Measurements from ENCODE around the gene PDZD2. TPM values are rescaled to one million over a fixed set of nuclear protein-coding genes. Genes with fewer than 3 reads are reported as not detected.

PDZD2 gene
- total and polyA plus RNA-seq, 9 donors, result 21.2 to 58.2 (median 37.8) TPM

DNA sequence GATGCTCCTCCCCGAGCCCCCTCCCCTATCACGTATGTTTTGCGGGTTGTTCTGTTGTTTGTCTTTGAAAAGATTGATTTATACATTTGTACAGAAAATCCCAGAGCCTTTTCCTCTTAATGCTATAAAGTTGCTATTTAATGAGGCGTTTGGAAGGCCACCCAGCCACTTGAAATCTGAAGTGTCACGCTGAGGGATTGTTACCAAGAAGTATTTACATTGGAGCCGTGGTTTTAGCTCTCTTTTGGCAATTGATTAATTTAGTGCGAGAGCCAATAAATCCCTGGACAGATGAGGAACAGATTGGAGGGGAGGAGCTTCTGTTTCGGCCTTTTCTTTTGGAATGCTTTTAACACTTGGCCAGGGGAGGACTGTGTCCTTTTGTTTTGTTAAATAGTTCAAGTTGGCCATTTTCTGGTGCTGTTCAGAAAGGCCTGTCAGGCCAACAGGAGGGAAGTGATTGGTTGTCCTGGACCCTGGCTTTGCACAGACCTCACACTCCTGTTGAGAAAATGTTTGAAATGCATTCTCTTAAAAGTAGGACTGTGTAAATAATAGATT, 250.2 kb downstream of the PDZD2 start:
- 48 to 63% (median 59%) methylated on average over 8 of the region's 8 CpGs for WGBS, 3 donors
- Histone ChIP-seq H3K9me3 (no peaks in the 10 kb centered on the region), H3K4me3 (no peak overlapping the region), H3K36me3 (no peaks in the 10 kb centered on the region), H3K27ac (no peak overlapping the region), H3K4me1 (ENCODE audit: insufficient read depth) (no peaks in the 10 kb centered on the region), H3K27me3 (no peaks in the 10 kb centered on the region)
- intact Hi-C loops (cut with DNase I), result no loop called here
- TF ChIP-seq POLR2A (IDR thresholded peaks at IDR 0.05), result no peak
- TF ChIP-seq CTCF (IDR thresholded peaks at IDR 0.05), result no peak
- TF ChIP-seq EP300 (IDR thresholded peaks at IDR 0.05), result no peak
- DNase-seq, result no peak

DNA sequence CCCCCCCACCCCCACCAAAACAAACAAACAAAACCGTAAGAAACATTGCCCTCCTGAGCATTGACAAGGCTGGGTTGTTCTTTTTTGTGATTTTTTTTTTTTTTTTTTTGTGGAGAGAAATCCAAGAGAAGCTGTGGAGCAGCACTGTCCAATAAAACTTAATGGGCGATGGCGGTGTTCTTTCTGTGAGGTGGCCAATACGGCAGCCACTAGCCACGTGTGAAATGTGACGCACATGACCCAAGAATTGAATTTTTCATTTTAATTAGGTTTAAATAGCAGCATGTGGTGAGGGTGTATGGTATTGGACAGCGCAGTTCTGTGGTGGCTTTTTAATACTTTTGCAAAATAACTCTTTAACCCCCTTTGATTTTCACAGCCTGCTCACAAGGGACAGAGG, 251.1 kb downstream of the PDZD2 start:
- no peak for TF ChIP-seq POLR2A (IDR thresholded peaks at IDR 0.05)
- no peak for TF ChIP-seq CTCF (IDR thresholded peaks at IDR 0.05)
- TF ChIP-seq EP300 (IDR thresholded peaks at IDR 0.05), result no peak
- H3K4me1 ChIP-seq (ENCODE audit: insufficient read depth), result no peaks in the 10 kb centered on the region

DNA sequence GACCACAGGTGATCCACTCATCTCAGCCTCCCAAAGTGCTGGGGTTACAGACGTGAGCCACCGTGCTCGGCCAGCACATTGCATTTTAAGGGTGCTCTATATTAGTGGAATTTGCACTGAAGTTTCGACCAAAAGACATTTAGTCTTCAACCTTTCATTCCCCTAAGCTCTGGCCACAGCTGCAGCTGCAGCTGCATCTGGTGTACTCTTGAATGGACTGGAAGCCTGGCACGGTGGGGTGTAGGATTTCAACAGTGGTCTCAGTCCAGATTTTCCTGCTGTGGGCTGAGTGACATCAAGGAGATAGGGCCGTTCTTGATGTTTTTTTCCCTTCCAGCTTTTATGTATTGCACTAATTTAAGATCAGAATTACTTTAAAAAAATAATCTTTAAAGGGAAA, 255.2 kb downstream of the PDZD2 start:
- Histone ChIP-seq H3K4me1 (ENCODE audit: insufficient read depth) (no peaks in the 10 kb centered on the region), H3K36me3 (no peaks in the 10 kb centered on the region), H3K4me3 (no peak overlapping the region), H3K27me3 (no peaks in the 10 kb centered on the region), H3K27ac (no peak overlapping the region), H3K9me3 (no peaks in the 10 kb centered on the region)
- DNase-seq, result no peak
- intact Hi-C loops (cut with DNase I), result no loop called here
- TF ChIP-seq EP300 (IDR thresholded peaks at IDR 0.05), result no peak
- no peak for TF ChIP-seq POLR2A (IDR thresholded peaks at IDR 0.05)
- TF ChIP-seq CTCF (IDR thresholded peaks at IDR 0.05), result no peak
- 72 to 84% (median 81%) methylated on average over 6 of the region's 6 CpGs for WGBS, 3 donors

More for the DNA sequence above, 251.1 kb downstream of the PDZD2 start:
- WGBS, 3 donors, result 64 to 93% (median 78%) methylated on average over 7 of the region's 7 CpGs
- no peaks in the 10 kb centered on the region for H3K9me3 ChIP-seq
- no peak overlapping the region for H3K4me3 ChIP-seq
- no peak for DNase-seq
- no peaks in the 10 kb centered on the region for H3K27me3 ChIP-seq
- no peak overlapping the region for H3K27ac ChIP-seq
- intact Hi-C loops (cut with DNase I), result no loop called here
- no peaks in the 10 kb centered on the region for H3K36me3 ChIP-seq

GRCh38 chr5:31895199-31895820, 256.4 kb downstream of the PDZD2 start:
- Histone ChIP-seq H3K4me3 (no peak overlapping the region), H3K27ac (no peak overlapping the region), H3K9me3 (no peaks in the 10 kb centered on the region), H3K36me3 (no peaks in the 10 kb centered on the region), H3K4me1 (ENCODE audit: insufficient read depth) (no peaks in the 10 kb centered on the region), H3K27me3 (no peaks in the 10 kb centered on the region)
- intact Hi-C loops (cut with DNase I), result no loop called here
- TF ChIP-seq POLR2A (IDR thresholded peaks at IDR 0.05) (no peak), EP300 (IDR thresholded peaks at IDR 0.05) (no peak), CTCF (IDR thresholded peaks at IDR 0.05) (no peak)
- 90 to 93% (median 91%) methylated on average over 2 of the region's 2 CpGs for WGBS, 3 donors
- DNase-seq, result no peak
